ENCODE measurements around the gene G6PC3.
A peak's percentile ranks its signal among the peaks of the same experiment; 100 is the strongest.

G6PC3 gene

GRCh38 chr17:44109312-44109630 lies 38.7 kb downstream of the G6PC3 start:
- TF ChIP-seq CREB1 (IDR thresholded peaks at IDR 0.05; ENCODE audit: low read depth): no peak
- TF ChIP-seq MAX (IDR thresholded peaks at IDR 0.05): no peak

- no peak for TF ChIP-seq EGR1 (IDR thresholded peaks at IDR 0.05)
- no peak for TF ChIP-seq REST (IDR thresholded peaks at IDR 0.05; ENCODE audit: low read depth)
- no peak for TF ChIP-seq TCF12 (IDR thresholded peaks at IDR 0.05; ENCODE audit: low read depth)
- no peak for TF ChIP-seq RAD21 (IDR thresholded peaks at IDR 0.05; ENCODE audit: low read depth)
- no peak for TF ChIP-seq CREB1 (IDR thresholded peaks at IDR 0.05; ENCODE audit: low read depth)
- TF ChIP-seq EP300 (IDR thresholded peaks at IDR 0.05; ENCODE audit: borderline replicate concordance): no peak
- no peak for TF ChIP-seq YY1 (IDR thresholded peaks at IDR 0.05; ENCODE audit: low read depth)
- TF ChIP-seq CEBPB (IDR thresholded peaks at IDR 0.05): no peak
These were observed 39.6 kb downstream of the G6PC3 start for GRCh38 chr17:44110011-44110686.

- TF ChIP-seq RAD21 (IDR thresholded peaks at IDR 0.05; ENCODE audit: low read depth) (no peak; the same call in 1 of the 2 replicates), TEAD4 (IDR thresholded peaks at IDR 0.05) (no peak), MAX (IDR thresholded peaks at IDR 0.05) (no peak), NFIC (IDR thresholded peaks at IDR 0.05) (peak; percentile 95), CEBPB (IDR thresholded peaks at IDR 0.05) (no peak), USF1 (IDR thresholded peaks at IDR 0.05) (no peak), EP300 (IDR thresholded peaks at IDR 0.05; ENCODE audit: borderline replicate concordance) (peak; percentile 41; the same call in 1 of the 2 replicates), CREB1 (IDR thresholded peaks at IDR 0.05; ENCODE audit: low read depth) (no peak), TCF12 (IDR thresholded peaks at IDR 0.05; ENCODE audit: low read depth) (peak; percentile 84), YY1 (IDR thresholded peaks at IDR 0.05; ENCODE audit: low read depth) (no peak), FOXM1 (IDR thresholded peaks at IDR 0.05; ENCODE audit: borderline replicate concordance, low read depth) (no peak), ZBTB7A (IDR thresholded peaks at IDR 0.05; ENCODE audit: low read depth) (no peak), EGR1 (IDR thresholded peaks at IDR 0.05) (no peak), REST (IDR thresholded peaks at IDR 0.05; ENCODE audit: low read depth) (no peak), TAF1 (IDR thresholded peaks at IDR 0.05; ENCODE audit: low read depth) (peak; percentile 24; the same call in 1 of the 2 replicates)
These were observed 40.5 kb downstream of the G6PC3 start for GRCh38 chr17:44110823-44111633.

GRCh38 chr17:44111777-44112176 lies 41.2 kb downstream of the G6PC3 start:
- TF ChIP-seq USF1 (IDR thresholded peaks at IDR 0.05) (no peak), YY1 (IDR thresholded peaks at IDR 0.05; ENCODE audit: low read depth) (no peak), FOXM1 (IDR thresholded peaks at IDR 0.05; ENCODE audit: borderline replicate concordance, low read depth) (no peak), CEBPB (IDR thresholded peaks at IDR 0.05) (no peak), REST (IDR thresholded peaks at IDR 0.05; ENCODE audit: low read depth) (no peak), ZBTB7A (IDR thresholded peaks at IDR 0.05; ENCODE audit: low read depth) (no peak), EGR1 (IDR thresholded peaks at IDR 0.05) (no peak), EP300 (IDR thresholded peaks at IDR 0.05; ENCODE audit: borderline replicate concordance) (no peak), TAF1 (IDR thresholded peaks at IDR 0.05; ENCODE audit: low read depth) (no peak), TCF12 (IDR thresholded peaks at IDR 0.05; ENCODE audit: low read depth) (no peak), MAX (IDR thresholded peaks at IDR 0.05) (no peak), CREB1 (IDR thresholded peaks at IDR 0.05; ENCODE audit: low read depth) (no peak), TEAD4 (IDR thresholded peaks at IDR 0.05) (no peak), RAD21 (IDR thresholded peaks at IDR 0.05; ENCODE audit: low read depth) (no peak), NFIC (IDR thresholded peaks at IDR 0.05) (no peak)
